Calu3 (cell line): ENCODE measurements around the gene ITGAV. TPM values are rescaled to one million over a fixed set of nuclear protein-coding genes. Genes with fewer than 3 reads are reported as not detected.

Source experiments
- BruUV-seq: library from RNA; stranded (reverse); fragments of 400-500 nt; replicated peaks from 2 replicates; lab custom pipeline; 2021; lab: Mats Ljungman, UMichigan
- CTCF ChIA-PET: fragments of 300-600 bp; sonication (Branson Sonifier 250); formaldehyde crosslinking; loops from one replicate; lab custom pipeline; 2022; ENCODE audit warnings: antibody characterized with exemption; lab: Charles Lee
- DNase-seq: peaks from one replicate; pipeline ENCODE4 v3.0.0; 2022
- H3K27ac Mint-ChIP-seq: one replicate; pipeline ENCODE4 v1.8.0; 2022; ENCODE audit warnings: mixed read lengths; ENCODE audit not compliant: unreplicated experiment
- H3K27me3 Mint-ChIP-seq: one replicate; pipeline ENCODE4 v1.8.0; 2022; ENCODE audit warnings: mixed read lengths; ENCODE audit not compliant: unreplicated experiment
- H3K36me3 Mint-ChIP-seq: one replicate; pipeline ENCODE4 v1.8.0; 2022; ENCODE audit warnings: mild to moderate bottlenecking, moderate library complexity, mixed read lengths; ENCODE audit not compliant: insufficient read depth, unreplicated experiment
- H3K4me1 Mint-ChIP-seq: one replicate; pipeline ENCODE4 v1.8.0; 2022; ENCODE audit warnings: mild to moderate bottlenecking, low read depth, mixed read lengths; ENCODE audit not compliant: unreplicated experiment
- H3K4me3 Mint-ChIP-seq: one replicate; pipeline ENCODE4 v1.8.0; 2022; ENCODE audit warnings: mild to moderate bottlenecking, low read depth, moderate library complexity, mixed read lengths; ENCODE audit not compliant: unreplicated experiment
- H3K9me3 Mint-ChIP-seq: one replicate; pipeline ENCODE4 v1.8.0; 2022; ENCODE audit warnings: low read depth, mixed read lengths; ENCODE audit not compliant: unreplicated experiment
- intact Hi-C: fragments of 100-400 bp; cut with micrococcal nuclease; formaldehyde crosslinking; loops from one replicate; pipeline ENCODE4 v1.10.0; 2022; ENCODE audit not compliant: unreplicated experiment
- total RNA-seq: library from RNA; stranded (reverse); gene quantifications from 2 replicates; pipeline ENCODE4 v1.2.3, GENCODE V29; 2022
- TF ChIP-seq, protein P1 (sequence below): fragments of 200-600 bp; IDR thresholded peaks from one replicate; pipeline ENCODE4 v1.8.0; 2022; ENCODE audit warnings: antibody characterized with exemption; ENCODE audit not compliant: unreplicated experiment

The ITGAV gene
- total RNA-seq, 1 experiment from 2014 or later = 146 TPM

DNA sequence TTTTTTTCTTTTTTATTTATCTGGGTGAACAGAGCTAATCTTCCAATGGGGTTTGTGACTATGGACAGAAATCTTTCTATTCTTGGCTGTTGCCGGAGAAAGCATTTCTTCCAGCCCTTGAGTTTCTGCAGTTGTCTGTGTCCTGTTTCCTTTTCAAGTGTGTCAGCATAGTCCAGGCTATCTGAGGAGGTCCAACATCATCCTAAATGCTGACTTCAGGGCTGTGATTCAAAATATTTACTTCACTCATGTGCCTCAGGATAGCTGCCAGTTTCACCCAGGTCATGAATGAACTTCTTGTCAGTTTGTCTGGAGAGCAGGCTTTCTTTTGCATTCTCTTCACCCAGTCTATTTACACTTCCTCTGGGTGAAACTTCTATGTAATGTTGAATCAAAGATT lies 27.9 kb downstream of the ITGAV start:
- no TSS peak for BruUV-seq
- DNase-seq = no peak
- intact Hi-C loops = no loop called here
- Mint-ChIP-seq H3K4me1 (no peaks in the 10 kb centered on the region), H3K4me3 (no peak overlapping the region), H3K27me3 (no peaks in the 10 kb centered on the region), H3K9me3 (no peaks in the 10 kb centered on the region), H3K27ac (no peak overlapping the region), H3K36me3 (peaks cover 6% of the 10 kb centered on the region)
- TF ChIP-seq, protein P1, sequence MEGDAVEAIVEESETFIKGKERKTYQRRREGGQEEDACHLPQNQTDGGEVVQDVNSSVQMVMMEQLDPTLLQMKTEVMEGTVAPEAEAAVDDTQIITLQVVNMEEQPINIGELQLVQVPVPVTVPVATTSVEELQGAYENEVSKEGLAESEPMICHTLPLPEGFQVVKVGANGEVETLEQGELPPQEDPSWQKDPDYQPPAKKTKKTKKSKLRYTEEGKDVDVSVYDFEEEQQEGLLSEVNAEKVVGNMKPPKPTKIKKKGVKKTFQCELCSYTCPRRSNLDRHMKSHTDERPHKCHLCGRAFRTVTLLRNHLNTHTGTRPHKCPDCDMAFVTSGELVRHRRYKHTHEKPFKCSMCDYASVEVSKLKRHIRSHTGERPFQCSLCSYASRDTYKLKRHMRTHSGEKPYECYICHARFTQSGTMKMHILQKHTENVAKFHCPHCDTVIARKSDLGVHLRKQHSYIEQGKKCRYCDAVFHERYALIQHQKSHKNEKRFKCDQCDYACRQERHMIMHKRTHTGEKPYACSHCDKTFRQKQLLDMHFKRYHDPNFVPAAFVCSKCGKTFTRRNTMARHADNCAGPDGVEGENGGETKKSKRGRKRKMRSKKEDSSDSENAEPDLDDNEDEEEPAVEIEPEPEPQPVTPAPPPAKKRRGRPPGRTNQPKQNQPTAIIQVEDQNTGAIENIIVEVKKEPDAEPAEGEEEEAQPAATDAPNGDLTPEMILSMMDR = no peak
- CTCF ChIA-PET = no interaction called here

- Mint-ChIP-seq H3K9me3 (no peaks in the 10 kb centered on the region), H3K36me3 (peaks cover 9% of the 10 kb centered on the region), H3K27me3 (no peaks in the 10 kb centered on the region), H3K4me1 (no peaks in the 10 kb centered on the region), H3K4me3 (no peak overlapping the region), H3K27ac (no peak overlapping the region)
- intact Hi-C loops = no loop called here
- no TSS peak for BruUV-seq
- CTCF ChIA-PET = no interaction called here
- TF ChIP-seq, protein P1 = no peak
- DNase-seq = no peak
Measured at GRCh38 chr2:186618696-186619095, 28.8 kb downstream of the ITGAV start.

GRCh38 chr2:186623084-186623483 lies 33.2 kb downstream of the ITGAV start:
- DNase-seq = no peak
- intact Hi-C loops = no loop called here
- TF ChIP-seq, protein P1 = no peak
- no peaks in the 10 kb centered on the region for H3K4me1 Mint-ChIP-seq
- H3K9me3 Mint-ChIP-seq = no peaks in the 10 kb centered on the region
- BruUV-seq = no TSS peak
- no peak overlapping the region for H3K27ac Mint-ChIP-seq
- H3K36me3 Mint-ChIP-seq = peaks cover 14% of the 10 kb centered on the region
- no peaks in the 10 kb centered on the region for H3K27me3 Mint-ChIP-seq
- CTCF ChIA-PET = no interaction called here
- no peak overlapping the region for H3K4me3 Mint-ChIP-seq

- Mint-ChIP-seq H3K36me3 (peaks cover 14% of the 10 kb centered on the region), H3K9me3 (no peaks in the 10 kb centered on the region), H3K4me1 (no peaks in the 10 kb centered on the region), H3K27me3 (no peaks in the 10 kb centered on the region), H3K27ac (peak overlapping the region; percentile 6), H3K4me3 (no peak overlapping the region)
- no TSS peak for BruUV-seq
- TF ChIP-seq, protein P1 = no peak
- CTCF ChIA-PET = no interaction called here
- intact Hi-C loops = no loop called here
- DNase-seq = no peak
Measured at GRCh38 chr2:186624276-186624675, 34.4 kb downstream of the ITGAV start.
